ENCODE data around the gene CAPN9. TPM values are rescaled to one million over a fixed set of nuclear protein-coding genes. Genes with fewer than 3 reads are reported as not detected.
A peak's percentile ranks its signal among the peaks of the same experiment; 100 is the strongest.
"Not testable (repeated sequence)": the region's sequence is repeated elsewhere in the genome, so short reads cannot be mapped to it uniquely, and the experiment has no call there.

The CAPN9 gene
- total RNA-seq, 1 experiment from 2014 or later: not detected

- Histone ChIP-seq H3K9me3 (no peaks in the 10 kb centered on the region), H3K36me3 (no peaks in the 10 kb centered on the region), H3K4me3 (no peak overlapping the region), H3K27me3 (no peaks in the 10 kb centered on the region)
- DNase-seq: no peak
Observed at GRCh38 chr1:230708631-230709580, 38.3 kb upstream of the CAPN9 start.

- Histone ChIP-seq H3K9me3 (no peaks in the 10 kb centered on the region), H3K27me3 (no peaks in the 10 kb centered on the region), H3K36me3 (no peaks in the 10 kb centered on the region), H3K4me3 (no peak overlapping the region)
- no peak for DNase-seq
Observed at GRCh38 chr1:230709619-230710542, 37.3 kb upstream of the CAPN9 start.

GRCh38 chr1:230710543-230710904, 36.7 kb upstream of the CAPN9 start:
- no peaks in the 10 kb centered on the region for H3K9me3 ChIP-seq
- DNase-seq: no peak
- H3K36me3 ChIP-seq: no peaks in the 10 kb centered on the region
- no peaks in the 10 kb centered on the region for H3K27me3 ChIP-seq
- H3K4me3 ChIP-seq: no peak overlapping the region

- DNase-seq: no peak
- no peak overlapping the region for H3K4me3 ChIP-seq
- H3K36me3 ChIP-seq: no peaks in the 10 kb centered on the region
- 0 out of 2 replicates have a peak, but pooled peaks cover 1% of the 10 kb centered on the region for H3K9me3 ChIP-seq
- no peaks in the 10 kb centered on the region for H3K27me3 ChIP-seq
Observed at GRCh38 chr1:230711245-230711644, 35.9 kb upstream of the CAPN9 start.

GRCh38 chr1:230712470-230712942, 34.7 kb upstream of the CAPN9 start:
- Histone ChIP-seq H3K27me3 (no peaks in the 10 kb centered on the region), H3K36me3 (no peaks in the 10 kb centered on the region), H3K9me3 (0 out of 2 replicates have a peak, but pooled peaks cover 2% of the 10 kb centered on the region), H3K4me3 (no peak overlapping the region)
- DNase-seq: no peak

DNA sequence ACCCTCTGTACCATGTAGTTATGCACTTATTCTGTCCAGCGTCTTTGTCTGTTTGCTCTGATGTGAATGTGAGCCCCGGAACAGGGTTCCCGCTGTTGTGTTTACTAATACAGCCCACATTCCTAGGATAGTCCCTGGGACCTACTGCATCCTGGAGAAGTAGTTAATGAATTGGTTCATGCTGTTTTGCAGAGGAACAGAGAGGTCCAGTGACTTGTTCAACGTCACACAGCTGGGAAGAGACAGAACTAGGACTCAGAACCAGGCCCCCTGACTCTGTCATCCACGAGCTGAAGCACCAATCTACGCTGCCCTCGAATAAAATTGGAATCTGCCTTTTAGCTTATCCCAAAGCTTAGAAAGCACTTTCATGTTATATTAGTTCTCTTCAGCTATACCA, 34.0 kb upstream of the CAPN9 start:
- no peak for DNase-seq
- Histone ChIP-seq H3K9me3 (0 out of 2 replicates have a peak, but pooled peaks cover 2% of the 10 kb centered on the region), H3K4me3 (no peak overlapping the region), H3K27me3 (no peaks in the 10 kb centered on the region), H3K36me3 (no peaks in the 10 kb centered on the region)

DNA sequence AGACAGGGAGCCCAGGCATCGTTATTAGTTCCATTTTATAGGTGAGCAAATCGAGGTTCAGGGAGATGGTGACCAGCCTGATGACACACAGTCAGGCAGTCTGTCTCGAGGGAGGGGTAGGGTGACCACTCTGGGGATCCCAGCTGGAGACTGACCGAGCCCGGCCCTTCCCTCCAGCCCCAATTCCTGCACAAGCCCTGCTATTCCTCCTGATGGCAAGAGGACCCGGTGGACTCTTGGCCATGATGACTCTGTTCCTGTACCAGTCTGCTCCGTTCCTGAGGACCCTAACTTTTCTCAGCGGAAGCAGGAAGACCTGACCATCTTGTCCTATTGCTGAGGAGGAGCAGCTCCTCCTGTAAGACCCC, 33.7 kb upstream of the CAPN9 start:
- no peak for DNase-seq
- H3K4me3 ChIP-seq: no peak overlapping the region
- H3K9me3 ChIP-seq: 0 out of 2 replicates have a peak, but pooled peaks cover 2% of the 10 kb centered on the region
- H3K36me3 ChIP-seq: no peaks in the 10 kb centered on the region
- H3K27me3 ChIP-seq: no peaks in the 10 kb centered on the region

DNA sequence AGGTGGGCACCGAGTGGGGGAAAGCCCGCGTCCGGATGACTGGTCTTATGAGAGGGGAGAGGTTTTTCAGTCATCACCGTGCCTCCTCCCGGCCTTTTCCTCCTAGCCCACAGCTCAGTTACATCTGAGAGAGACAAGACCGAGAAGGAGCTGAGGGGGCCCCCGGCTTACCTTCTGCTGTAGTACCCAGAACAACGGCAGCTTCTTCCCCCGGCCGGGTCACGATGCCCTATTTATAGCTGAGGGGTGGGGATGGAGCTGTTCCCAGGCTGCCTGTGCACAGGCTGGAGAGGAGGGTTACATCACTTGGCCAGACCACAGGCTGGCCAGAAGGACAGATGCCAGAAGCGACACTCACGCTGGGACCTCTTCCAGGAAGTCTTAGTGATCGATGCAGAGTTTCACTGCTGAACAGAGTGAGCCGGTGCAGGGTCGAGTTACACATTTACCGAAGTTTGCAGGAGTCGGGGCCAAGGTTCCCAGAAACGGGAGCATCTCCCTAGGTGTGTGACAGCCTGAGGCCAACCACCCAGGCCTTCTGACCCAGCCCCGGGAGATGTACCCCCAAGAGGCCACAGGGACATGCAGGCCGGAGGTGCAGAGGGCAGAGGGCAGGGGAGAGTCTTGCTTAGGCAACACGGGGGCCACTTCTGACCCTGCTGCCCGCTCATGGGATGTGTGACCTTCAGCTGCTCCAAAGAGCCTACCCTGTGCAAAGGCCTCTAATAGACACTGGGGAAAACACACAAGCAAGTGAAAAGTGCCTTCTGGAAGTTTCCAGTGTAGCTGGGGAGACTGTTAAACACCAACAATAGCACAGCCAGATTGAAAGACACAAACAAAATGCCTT, 33.0 kb upstream of the CAPN9 start, which contains the start of gene AGT:
Gene AGT, minus strand, starts transcription at position 208 of the 850 bp plus-strand sequence. CDS start 3,299 bp downstream, outside the sequence.
- peak; percentile 86 for DNase-seq
- H3K4me3 ChIP-seq: no peak within 1 kb of the TSS
- H3K27me3 ChIP-seq: no peaks in the 10 kb centered on the region
- H3K9me3 ChIP-seq: 0 out of 2 replicates have a peak, but pooled peaks cover 2% of the 10 kb centered on the region
- H3K36me3 ChIP-seq: no peaks in the 10 kb centered on the region

DNA sequence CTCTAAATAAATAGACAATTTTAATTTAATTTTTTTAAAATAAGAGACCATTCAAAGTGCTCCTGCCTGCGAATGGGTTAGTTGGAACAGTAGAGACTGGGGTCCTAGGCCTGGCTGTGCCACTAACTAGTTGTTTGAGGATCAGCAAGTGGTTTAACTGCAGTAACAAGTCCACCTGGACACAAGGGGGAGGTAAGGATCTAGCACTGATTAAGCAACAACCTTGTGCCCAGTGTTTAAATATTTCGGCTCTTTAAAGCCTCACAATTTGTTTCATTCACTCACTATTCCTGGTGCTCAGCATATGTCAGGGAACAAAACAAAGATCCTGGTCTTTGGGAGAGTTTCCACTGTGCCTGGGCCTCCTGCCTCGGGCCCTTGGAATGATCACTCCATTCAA, 31.7 kb upstream of the CAPN9 start:
- H3K36me3 ChIP-seq: no peaks in the 10 kb centered on the region
- no peaks in the 10 kb centered on the region for H3K27me3 ChIP-seq
- H3K9me3 ChIP-seq: 0 out of 2 replicates have a peak, but pooled peaks cover 2% of the 10 kb centered on the region
- H3K4me3 ChIP-seq: no peak overlapping the region
- DNase-seq: no peak

DNA sequence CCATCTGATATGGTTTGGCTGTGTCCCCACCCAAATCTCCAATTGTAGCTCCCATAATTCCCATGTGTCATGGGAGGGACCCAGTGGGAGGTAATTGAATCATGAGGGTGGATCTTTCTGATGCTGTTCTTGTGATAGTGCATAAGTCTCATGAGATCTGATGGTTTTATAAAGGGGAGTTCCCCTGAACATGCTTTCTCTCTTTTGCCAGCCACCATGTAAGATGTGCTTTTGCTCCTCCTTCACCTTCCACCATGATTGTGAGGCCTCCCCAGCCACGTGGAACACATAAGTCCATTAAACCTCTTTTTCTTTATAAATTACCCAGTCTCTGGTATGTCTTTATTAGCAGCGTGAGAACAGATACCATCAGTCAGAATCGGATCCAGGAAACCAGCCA, 30.7 kb upstream of the CAPN9 start:
- not testable (repeated sequence) for H3K36me3 ChIP-seq, H3K4me3 ChIP-seq, DNase-seq, H3K9me3 ChIP-seq, H3K27me3 ChIP-seq

DNA sequence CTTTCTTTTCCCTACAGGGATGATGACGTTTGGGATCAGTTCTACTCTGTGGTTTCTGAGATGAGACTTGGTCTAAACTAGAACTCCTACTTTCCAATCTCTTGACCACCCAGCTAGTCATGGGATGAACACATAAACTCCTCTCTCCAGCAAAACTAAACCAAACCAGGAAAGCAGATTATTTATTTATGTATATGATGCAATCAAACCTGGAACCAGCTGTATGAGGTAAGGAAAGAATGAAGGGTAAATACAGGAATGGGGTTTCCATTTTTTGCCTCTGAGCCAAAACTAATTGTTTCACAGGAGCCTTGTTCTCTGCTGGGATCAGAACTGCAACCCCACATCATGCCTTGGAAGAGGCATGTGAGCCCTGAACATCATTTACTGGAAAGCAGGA, 29.9 kb upstream of the CAPN9 start:
- Histone ChIP-seq H3K36me3 (no peaks in the 10 kb centered on the region), H3K9me3 (0 out of 2 replicates have a peak, but pooled peaks cover 2% of the 10 kb centered on the region), H3K27me3 (no peaks in the 10 kb centered on the region), H3K4me3 (no peak overlapping the region)
- no peak for DNase-seq

GRCh38 chr1:230721849-230722522, 25.2 kb upstream of the CAPN9 start:
- not testable (repeated sequence) for H3K36me3 ChIP-seq, H3K4me3 ChIP-seq, H3K9me3 ChIP-seq, H3K27me3 ChIP-seq, DNase-seq

DNA sequence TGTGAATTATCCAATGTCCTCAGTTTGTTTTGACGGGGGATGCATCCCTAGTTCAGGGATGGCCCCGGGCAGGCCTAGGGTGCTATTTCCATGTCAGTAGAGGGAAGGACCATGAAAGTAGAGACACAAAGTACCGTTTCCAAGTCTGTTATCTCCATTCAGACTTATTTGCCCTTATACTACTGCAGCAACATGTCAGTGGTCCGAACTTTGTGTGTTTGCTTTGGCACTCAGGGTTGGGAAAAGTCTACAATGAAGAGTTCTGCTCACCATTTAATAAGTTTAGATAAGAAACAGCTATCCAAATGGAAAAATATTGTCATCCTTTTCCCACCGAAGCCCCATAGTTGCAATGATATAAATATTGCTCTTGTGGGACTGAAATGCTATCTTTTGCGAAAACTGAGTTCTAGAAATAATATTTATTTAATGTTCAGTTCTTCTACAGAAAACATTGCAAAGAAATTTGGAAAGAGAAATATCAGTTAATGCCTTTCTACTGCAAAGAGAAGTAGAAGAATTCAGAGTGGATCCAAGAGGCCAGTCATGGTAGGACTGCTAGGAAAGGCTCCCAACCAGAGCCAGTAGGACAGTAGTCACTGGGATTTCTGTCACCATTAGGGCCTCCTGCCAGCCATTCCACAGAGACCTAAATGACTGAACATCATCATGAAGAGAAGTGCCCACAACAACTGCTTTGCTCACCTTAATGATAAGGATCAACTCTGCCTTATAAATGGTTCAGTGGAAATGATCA, 21.8 kb upstream of the CAPN9 start:
- no peak for DNase-seq
- no peak overlapping the region for H3K4me3 ChIP-seq
- H3K36me3 ChIP-seq: no peaks in the 10 kb centered on the region
- 0 out of 2 replicates have a peak, but pooled peaks cover 2% of the 10 kb centered on the region for H3K9me3 ChIP-seq
- peaks cover 4% of the 10 kb centered on the region; the same call in 1 of the 2 replicates for H3K27me3 ChIP-seq

DNA sequence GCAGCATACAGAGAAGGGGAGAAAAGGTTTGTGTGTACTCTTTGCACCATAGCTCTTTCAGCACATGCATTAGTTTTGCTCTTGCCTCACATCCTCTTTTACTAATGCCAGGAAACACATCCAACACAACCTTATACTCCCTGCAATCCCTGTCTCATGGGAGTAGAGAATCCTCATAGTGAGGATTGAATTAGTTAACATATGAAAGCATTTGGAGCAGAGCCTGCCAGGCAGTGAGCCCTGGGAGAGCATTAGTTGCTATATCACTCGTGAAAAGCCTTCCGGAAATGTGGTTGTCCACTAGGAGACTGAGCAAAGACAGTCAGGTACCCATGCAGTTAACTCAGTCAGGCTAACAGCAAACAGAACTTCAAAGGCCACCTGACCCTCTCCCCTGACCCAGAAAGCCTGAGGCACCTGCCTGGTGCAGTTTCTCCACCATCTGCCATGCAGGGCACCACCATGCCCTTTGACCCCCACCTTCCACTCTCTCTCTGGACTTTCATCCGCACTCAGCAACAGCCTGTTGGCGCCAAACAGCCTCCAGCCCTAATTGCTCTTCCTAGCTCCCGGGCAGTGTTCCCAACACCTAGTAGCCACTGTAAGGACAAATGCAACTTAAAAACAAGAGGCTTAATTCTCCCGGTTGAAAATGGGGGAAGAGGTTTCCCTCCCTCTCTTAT, 18.3 kb upstream of the CAPN9 start:
- H3K9me3 ChIP-seq: 0 out of 2 replicates have a peak, but pooled peaks cover 2% of the 10 kb centered on the region
- no peak overlapping the region for H3K4me3 ChIP-seq
- peaks cover 4% of the 10 kb centered on the region; the same call in 1 of the 2 replicates for H3K27me3 ChIP-seq
- H3K36me3 ChIP-seq: no peaks in the 10 kb centered on the region
- no peak for DNase-seq

All from MG63 (cell line).